Prostate gland (tissue), 2 donors: ENCODE measurements around the gene TSHB.

Experiments
- POLR2A ChIP-seq: fragments of 450-650 bp; IDR thresholded peaks from one replicate; pipeline ENCODE4 v1.6.1; 2016; ENCODE audit warnings: antibody characterized with exemption, mild to moderate bottlenecking
- TF ChIP-seq, protein P1 (sequence below), 4 experiments: fragments of 200-600 bp in 2 of 4; fragments of 450-650 bp in 2 of 4; sonication (generic) in 2 of 4; IDR thresholded peaks; 1 replicate in 3 of 4; 2 replicates in 1 of 4; pipeline ENCODE4 v1.5.1; 2016 to 2019; ENCODE audit warnings: antibody characterized with exemption in 4 of 4, mild to moderate bottlenecking in 2 of 4, moderate library complexity in 2 of 4

DNA sequence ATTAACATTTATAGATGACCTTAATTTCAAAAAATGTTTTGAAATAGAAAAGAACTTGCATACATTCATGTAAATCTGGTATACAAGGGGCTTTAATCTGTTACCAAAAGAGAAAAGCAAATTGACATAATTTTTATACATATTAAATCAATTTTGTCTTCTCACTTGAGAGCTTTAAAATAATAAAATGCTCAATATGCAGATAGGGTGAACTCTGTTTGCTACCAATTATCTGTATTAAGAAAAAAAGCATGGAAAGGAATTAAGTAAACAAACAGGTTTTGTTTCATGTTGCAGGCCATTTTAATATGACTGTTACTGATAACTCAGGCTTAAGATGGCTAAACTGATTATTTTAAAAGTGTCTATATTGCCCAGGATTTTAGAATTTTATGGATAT is 6.0 kb upstream of the TSHB start:
- TF ChIP-seq, protein P1, sequence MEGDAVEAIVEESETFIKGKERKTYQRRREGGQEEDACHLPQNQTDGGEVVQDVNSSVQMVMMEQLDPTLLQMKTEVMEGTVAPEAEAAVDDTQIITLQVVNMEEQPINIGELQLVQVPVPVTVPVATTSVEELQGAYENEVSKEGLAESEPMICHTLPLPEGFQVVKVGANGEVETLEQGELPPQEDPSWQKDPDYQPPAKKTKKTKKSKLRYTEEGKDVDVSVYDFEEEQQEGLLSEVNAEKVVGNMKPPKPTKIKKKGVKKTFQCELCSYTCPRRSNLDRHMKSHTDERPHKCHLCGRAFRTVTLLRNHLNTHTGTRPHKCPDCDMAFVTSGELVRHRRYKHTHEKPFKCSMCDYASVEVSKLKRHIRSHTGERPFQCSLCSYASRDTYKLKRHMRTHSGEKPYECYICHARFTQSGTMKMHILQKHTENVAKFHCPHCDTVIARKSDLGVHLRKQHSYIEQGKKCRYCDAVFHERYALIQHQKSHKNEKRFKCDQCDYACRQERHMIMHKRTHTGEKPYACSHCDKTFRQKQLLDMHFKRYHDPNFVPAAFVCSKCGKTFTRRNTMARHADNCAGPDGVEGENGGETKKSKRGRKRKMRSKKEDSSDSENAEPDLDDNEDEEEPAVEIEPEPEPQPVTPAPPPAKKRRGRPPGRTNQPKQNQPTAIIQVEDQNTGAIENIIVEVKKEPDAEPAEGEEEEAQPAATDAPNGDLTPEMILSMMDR (IDR thresholded peaks at IDR 0.05) = no peak
- no peak for TF ChIP-seq POLR2A
